Parathyroid adenoma (tissue), 2 donors: Measurements from ENCODE around the gene CNOT1.

ENCODE experiments used
- H2AFZ ChIP-seq: fragments of 300-600 bp; sonication (generic); one replicate; pipeline ENCODE4 v1.7.0; 2017; ENCODE audit warnings: antibody characterized with exemption, mild to moderate bottlenecking
- H3K27ac ChIP-seq: fragments of 300-600 bp; sonication (generic); one replicate; pipeline ENCODE4 v1.7.0; 2017
- H3K27me3 ChIP-seq: fragments of 300-600 bp; sonication (generic); one replicate; pipeline ENCODE4 v1.7.0; 2017; ENCODE audit warnings: low read length; ENCODE audit not compliant: control insufficient read depth, insufficient read depth
- H3K36me3 ChIP-seq: fragments of 300-600 bp; sonication (generic); one replicate; pipeline ENCODE4 v1.7.0; 2017; ENCODE audit warnings: low read length; ENCODE audit not compliant: control insufficient read depth, insufficient read depth
- H3K4me1 ChIP-seq: fragments of 300-600 bp; sonication (generic); one replicate; pipeline ENCODE4 v1.7.0; 2017; ENCODE audit warnings: control low read depth
- H3K4me2 ChIP-seq: fragments of 300-600 bp; sonication (generic); one replicate; pipeline ENCODE4 v1.7.0; 2017; ENCODE audit warnings: low read length
- H3K4me3 ChIP-seq: fragments of 300-600 bp; sonication (generic); one replicate; pipeline ENCODE4 v1.7.0; 2017; ENCODE audit warnings: low read depth, low read length
- H3K79me2 ChIP-seq: fragments of 300-600 bp; sonication (generic); one replicate; pipeline ENCODE4 v1.7.0; 2017; ENCODE audit warnings: control low read depth
- H3K9ac ChIP-seq: fragments of 300-600 bp; sonication (generic); one replicate; pipeline ENCODE4 v1.7.0; 2017; ENCODE audit warnings: mild to moderate bottlenecking
- H3K9me3 ChIP-seq: fragments of 300-600 bp; sonication (generic); one replicate; pipeline ENCODE4 v1.7.0; 2017; ENCODE audit warnings: low read length; ENCODE audit not compliant: control insufficient read depth
- TF ChIP-seq, protein P1 (sequence below): fragments of 300-600 bp; sonication (generic); IDR thresholded peaks from one replicate; pipeline ENCODE4 v1.7.0; 2017; ENCODE audit warnings: antibody characterized with exemption, mild to moderate bottlenecking
- donor health status: primary hyperparathyroidism.

The CNOT1 gene

GRCh38 chr16:58586340-58587030 is 43.1 kb downstream of the CNOT1 start:
- Histone ChIP-seq H3K9me3 (no peaks in the 10 kb centered on the region), H3K36me3 (no peaks in the 10 kb centered on the region), H3K79me2 (peaks cover 12% of the 10 kb centered on the region), H3K9ac (no peak overlapping the region), H3K4me1 (no peaks in the 10 kb centered on the region), H3K27ac (no peak overlapping the region), H3K4me3 (no peak overlapping the region), H3K4me2 (no peak overlapping the region), H3K27me3 (no peaks in the 10 kb centered on the region), H2AFZ (no peak overlapping the region)
- TF ChIP-seq, protein P1, sequence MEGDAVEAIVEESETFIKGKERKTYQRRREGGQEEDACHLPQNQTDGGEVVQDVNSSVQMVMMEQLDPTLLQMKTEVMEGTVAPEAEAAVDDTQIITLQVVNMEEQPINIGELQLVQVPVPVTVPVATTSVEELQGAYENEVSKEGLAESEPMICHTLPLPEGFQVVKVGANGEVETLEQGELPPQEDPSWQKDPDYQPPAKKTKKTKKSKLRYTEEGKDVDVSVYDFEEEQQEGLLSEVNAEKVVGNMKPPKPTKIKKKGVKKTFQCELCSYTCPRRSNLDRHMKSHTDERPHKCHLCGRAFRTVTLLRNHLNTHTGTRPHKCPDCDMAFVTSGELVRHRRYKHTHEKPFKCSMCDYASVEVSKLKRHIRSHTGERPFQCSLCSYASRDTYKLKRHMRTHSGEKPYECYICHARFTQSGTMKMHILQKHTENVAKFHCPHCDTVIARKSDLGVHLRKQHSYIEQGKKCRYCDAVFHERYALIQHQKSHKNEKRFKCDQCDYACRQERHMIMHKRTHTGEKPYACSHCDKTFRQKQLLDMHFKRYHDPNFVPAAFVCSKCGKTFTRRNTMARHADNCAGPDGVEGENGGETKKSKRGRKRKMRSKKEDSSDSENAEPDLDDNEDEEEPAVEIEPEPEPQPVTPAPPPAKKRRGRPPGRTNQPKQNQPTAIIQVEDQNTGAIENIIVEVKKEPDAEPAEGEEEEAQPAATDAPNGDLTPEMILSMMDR: no peak

DNA sequence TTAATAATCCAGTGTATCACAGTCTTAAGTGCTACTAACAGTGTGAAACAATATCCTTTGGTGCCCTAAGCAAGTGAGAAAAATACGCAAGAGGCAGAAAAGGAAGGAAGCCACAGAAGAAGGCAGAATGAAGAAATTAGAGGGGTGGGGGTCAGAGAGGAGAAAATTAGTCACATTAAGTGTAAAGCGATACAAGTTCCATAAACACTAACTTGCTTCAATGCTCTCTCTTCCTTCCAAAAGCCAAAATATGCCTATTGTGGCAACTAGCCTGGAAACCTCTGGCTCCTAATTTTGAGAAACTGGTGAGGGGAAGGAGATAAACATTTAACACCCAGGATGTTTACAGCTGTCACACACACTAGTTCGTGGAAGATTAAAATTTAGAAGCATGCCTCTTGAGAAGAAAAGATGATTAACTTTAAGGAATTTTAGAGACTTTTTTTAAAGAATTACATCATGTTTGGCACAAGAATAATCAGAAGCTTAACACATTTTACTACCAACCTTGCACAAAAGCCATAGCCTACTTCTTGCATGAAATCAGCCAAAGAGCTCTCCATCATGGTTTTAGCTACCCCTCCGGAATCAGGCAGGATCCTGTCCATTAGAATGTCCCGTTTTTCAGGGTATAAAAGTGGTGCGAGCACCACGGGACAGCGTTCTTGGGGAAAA is 44.7 kb downstream of the CNOT1 start:
- Histone ChIP-seq H3K9ac (no peak overlapping the region), H3K4me1 (no peaks in the 10 kb centered on the region), H3K27ac (no peak overlapping the region), H3K36me3 (no peaks in the 10 kb centered on the region), H3K4me2 (no peak overlapping the region), H2AFZ (no peak overlapping the region), H3K9me3 (no peaks in the 10 kb centered on the region), H3K27me3 (no peaks in the 10 kb centered on the region), H3K79me2 (peaks cover 7% of the 10 kb centered on the region), H3K4me3 (no peak overlapping the region)
- TF ChIP-seq, protein P1: no peak

GRCh38 chr16:58582971-58583765 is 46.5 kb downstream of the CNOT1 start:
- no peaks in the 10 kb centered on the region for H3K36me3 ChIP-seq
- H3K79me2 ChIP-seq: no peaks in the 10 kb centered on the region

DNA sequence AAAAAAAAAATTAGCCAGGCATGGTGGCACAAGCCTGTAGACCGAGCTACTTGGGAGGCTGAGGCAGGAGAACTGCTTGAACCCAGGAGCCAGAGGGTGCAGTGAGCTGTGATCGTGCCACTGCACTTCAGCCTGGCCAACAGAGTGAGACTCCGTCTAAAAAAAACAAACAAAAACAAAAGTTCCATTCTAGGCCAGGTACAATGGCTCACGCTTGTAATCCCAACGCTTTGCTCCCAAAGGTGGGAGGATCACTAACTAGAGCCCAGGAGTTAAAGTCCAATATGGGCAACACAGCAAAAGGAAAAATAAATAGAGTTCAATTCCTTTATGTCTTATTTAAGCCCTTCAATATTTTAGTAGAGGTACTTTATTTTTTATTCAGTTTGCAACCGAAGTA is 47.5 kb downstream of the CNOT1 start:
- H3K9ac ChIP-seq: no peak overlapping the region
- no peaks in the 10 kb centered on the region for H3K4me1 ChIP-seq
- H3K9me3 ChIP-seq: no peaks in the 10 kb centered on the region
- H3K4me3 ChIP-seq: no peak overlapping the region
- H3K27me3 ChIP-seq: no peaks in the 10 kb centered on the region
- TF ChIP-seq, protein P1: no peak
- no peak overlapping the region for H3K27ac ChIP-seq
- no peaks in the 10 kb centered on the region for H3K79me2 ChIP-seq
- H3K4me2 ChIP-seq: no peak overlapping the region
- no peak overlapping the region for H2AFZ ChIP-seq
- no peaks in the 10 kb centered on the region for H3K36me3 ChIP-seq

More at GRCh38 chr16:58582971-58583765, 46.5 kb downstream of the CNOT1 start:
- no peaks in the 10 kb centered on the region for H3K27me3 ChIP-seq
- no peaks in the 10 kb centered on the region for H3K9me3 ChIP-seq
- H3K9ac ChIP-seq: no peak overlapping the region
- TF ChIP-seq, protein P1: no peak
- H2AFZ ChIP-seq: no peak overlapping the region
- no peak overlapping the region for H3K4me2 ChIP-seq
- no peak overlapping the region for H3K27ac ChIP-seq
- no peak overlapping the region for H3K4me3 ChIP-seq
- no peaks in the 10 kb centered on the region for H3K4me1 ChIP-seq
